ENCODE data around the gene MAPRE2.
"Not testable (repeated sequence)": the region's sequence is repeated elsewhere in the genome, so short reads cannot be mapped to it uniquely, and the experiment has no call there.

Gene MAPRE2

GRCh38 chr18:35095983-35096676 is 54.9 kb downstream of the MAPRE2 start:
- no peak for DNase-seq

GRCh38 chr18:35096677-35097011 is 55.4 kb downstream of the MAPRE2 start:
- DNase-seq, result no peak

- no peak for DNase-seq
Measured at GRCh38 chr18:35097195-35097594, 56.0 kb downstream of the MAPRE2 start.

GRCh38 chr18:35097763-35098162 is 56.5 kb downstream of the MAPRE2 start:
- no peak for DNase-seq

- no peak for DNase-seq
Measured at GRCh38 chr18:35099911-35100310, 58.7 kb downstream of the MAPRE2 start.

GRCh38 chr18:35104391-35105051 is 63.3 kb downstream of the MAPRE2 start:
- no peak for DNase-seq

- DNase-seq, result no peak
Measured at GRCh38 chr18:35106013-35106844, 65.0 kb downstream of the MAPRE2 start.

GRCh38 chr18:35106845-35107148 is 65.6 kb downstream of the MAPRE2 start:
- DNase-seq, result peak; percentile 16

GRCh38 chr18:35107216-35107615 is 66.0 kb downstream of the MAPRE2 start:
- DNase-seq, result no peak

GRCh38 chr18:35108088-35108487 is 66.9 kb downstream of the MAPRE2 start:
- DNase-seq, result not testable (repeated sequence)

- DNase-seq, result peak; percentile 33
Measured at GRCh38 chr18:35110059-35110458, 68.8 kb downstream of the MAPRE2 start.

GRCh38 chr18:35110554-35111485 is 69.6 kb downstream of the MAPRE2 start:
- DNase-seq, result peak; percentile 93

- no peak for DNase-seq
Measured at GRCh38 chr18:35112696-35113095, 71.5 kb downstream of the MAPRE2 start.

GRCh38 chr18:35114305-35114704 is 73.1 kb downstream of the MAPRE2 start:
- peak; percentile 10 for DNase-seq

GRCh38 chr18:35116784-35117318 is 75.6 kb downstream of the MAPRE2 start:
- no peak for DNase-seq

GRCh38 chr18:35117372-35117771 is 76.2 kb downstream of the MAPRE2 start:
- no peak for DNase-seq

- no peak for DNase-seq
Measured at GRCh38 chr18:35117951-35118411, 76.8 kb downstream of the MAPRE2 start.

GRCh38 chr18:35118641-35119040 is 77.4 kb downstream of the MAPRE2 start:
- no peak for DNase-seq

GRCh38 chr18:35121038-35121437 is 79.8 kb downstream of the MAPRE2 start:
- DNase-seq, result no peak

GRCh38 chr18:35121531-35121930 is 80.3 kb downstream of the MAPRE2 start:
- no peak for DNase-seq

GRCh38 chr18:35122586-35123224 is 81.5 kb downstream of the MAPRE2 start:
- DNase-seq, result peak; percentile 46

- DNase-seq, result no peak
Measured at GRCh38 chr18:35123811-35124210, 82.6 kb downstream of the MAPRE2 start.

Measured in hematopoietic multipotent progenitor cell treated with erythropoietin and hydrocortisone succinate and interleukin-3 and kit ligand, for 6 days (in vitro differentiated cells).